GM21576 (cell line): Measurements from ENCODE around the gene SNRPD1.
"Not testable (repeated sequence)": the region's sequence is repeated elsewhere in the genome, so short reads cannot be mapped to it uniquely, and the experiment has no call there.

Experiments used
- ATAC-seq: cut with Tn5 transposase; IDR thresholded peaks from one replicate; pipeline ENCODE4 v1.9.1; 2021; ENCODE audit warnings: mild to moderate bottlenecking, moderate library complexity; ENCODE audit not compliant: unreplicated experiment

Gene SNRPD1

GRCh38 chr18:21634588-21635199 lies 22.6 kb downstream of the SNRPD1 start:
- ATAC-seq, result no peak

GRCh38 chr18:21636769-21637168 lies 24.7 kb downstream of the SNRPD1 start:
- no peak for ATAC-seq

GRCh38 chr18:21638822-21639221 lies 26.7 kb downstream of the SNRPD1 start:
- no peak for ATAC-seq

GRCh38 chr18:21640375-21640774 lies 28.3 kb downstream of the SNRPD1 start:
- ATAC-seq, result not testable (repeated sequence)

GRCh38 chr18:21650311-21650710 lies 38.2 kb downstream of the SNRPD1 start:
- no peak for ATAC-seq

- ATAC-seq, result no peak
Measured at GRCh38 chr18:21652073-21652472, 40.0 kb downstream of the SNRPD1 start.

GRCh38 chr18:21653361-21653760 lies 41.2 kb downstream of the SNRPD1 start:
- no peak for ATAC-seq

GRCh38 chr18:21656402-21656801 lies 44.3 kb downstream of the SNRPD1 start:
- ATAC-seq, result no peak

- no peak for ATAC-seq
Measured at GRCh38 chr18:21660078-21660477, 48.0 kb downstream of the SNRPD1 start.

GRCh38 chr18:21662581-21662980 lies 50.5 kb downstream of the SNRPD1 start:
- no peak for ATAC-seq

- ATAC-seq, result no peak
Measured at GRCh38 chr18:21663578-21663977, 51.5 kb downstream of the SNRPD1 start.

- ATAC-seq, result no peak
Measured at GRCh38 chr18:21664069-21664468, 52.0 kb downstream of the SNRPD1 start.

- ATAC-seq, result no peak
Measured at GRCh38 chr18:21669736-21670285, 57.7 kb downstream of the SNRPD1 start.

- ATAC-seq, result no peak
Measured at GRCh38 chr18:21672521-21673267, 60.6 kb downstream of the SNRPD1 start.

GRCh38 chr18:21675354-21675753 lies 63.2 kb downstream of the SNRPD1 start:
- not testable (repeated sequence) for ATAC-seq

- ATAC-seq, result no peak
Measured at GRCh38 chr18:21678859-21679258, 66.7 kb downstream of the SNRPD1 start.

- no peak for ATAC-seq
Measured at GRCh38 chr18:21680161-21680560, 68.0 kb downstream of the SNRPD1 start.

GRCh38 chr18:21682371-21683051 lies 70.4 kb downstream of the SNRPD1 start:
- no peak for ATAC-seq
